GM18502 (cell line): ENCODE data around the gene MS4A1.
"Not testable (repeated sequence)": the region's sequence is repeated elsewhere in the genome, so short reads cannot be mapped to it uniquely, and the experiment has no call there.

Experiments used
- ATAC-seq: cut with Tn5 transposase; IDR thresholded peaks from one replicate; pipeline ENCODE4 v1.9.1; 2021; ENCODE audit warnings: mild to moderate bottlenecking; ENCODE audit not compliant: unreplicated experiment, poor library complexity

Gene MS4A1

GRCh38 chr11:60500276-60500910 lies 44.7 kb downstream of the MS4A1 start:
- ATAC-seq, result no peak

GRCh38 chr11:60502221-60502775 lies 46.7 kb downstream of the MS4A1 start:
- ATAC-seq, result no peak

GRCh38 chr11:60504219-60504905 lies 48.7 kb downstream of the MS4A1 start:
- no peak for ATAC-seq

- ATAC-seq, result not testable (repeated sequence)
These were observed 54.0 kb downstream of the MS4A1 start for GRCh38 chr11:60509609-60510008.

GRCh38 chr11:60510209-60510608 lies 54.6 kb downstream of the MS4A1 start:
- ATAC-seq, result not testable (repeated sequence)

GRCh38 chr11:60511393-60511792 lies 55.7 kb downstream of the MS4A1 start:
- ATAC-seq, result no peak

GRCh38 chr11:60512651-60513225 lies 57.1 kb downstream of the MS4A1 start:
- ATAC-seq, result no peak

GRCh38 chr11:60513496-60514460 lies 58.1 kb downstream of the MS4A1 start:
- no peak for ATAC-seq

- ATAC-seq, result no peak
These were observed 59.7 kb downstream of the MS4A1 start, which contains the start of gene MS4A13 for GRCh38 chr11:60515144-60515855. TSS of gene MS4A13 (plus strand) at chr11:60515392. CDS start at chr11:60518084, 2,692 bp downstream.
